Daoy (cell line): Measurements from ENCODE around the gene SLC36A1. TPM values are rescaled to one million over a fixed set of nuclear protein-coding genes. Genes with fewer than 3 reads are reported as not detected.

ENCODE experiments used
- DNase-seq: peaks from one replicate; pipeline ENCODE4 v3.0.0-alpha.2; 2015; ENCODE audit warnings: low read depth
- total RNA-seq: library from RNA; depleted of rRNA; stranded (reverse); fragments of >200 nt; shearing (Covaris generic); gene quantifications from 2 replicates; pipeline ENCODE4 v1.2.3, GENCODE V29; 2014; rRNA removed

Gene SLC36A1
- total RNA-seq, 1 experiment from 2014 or later: 3.5 TPM

DNA sequence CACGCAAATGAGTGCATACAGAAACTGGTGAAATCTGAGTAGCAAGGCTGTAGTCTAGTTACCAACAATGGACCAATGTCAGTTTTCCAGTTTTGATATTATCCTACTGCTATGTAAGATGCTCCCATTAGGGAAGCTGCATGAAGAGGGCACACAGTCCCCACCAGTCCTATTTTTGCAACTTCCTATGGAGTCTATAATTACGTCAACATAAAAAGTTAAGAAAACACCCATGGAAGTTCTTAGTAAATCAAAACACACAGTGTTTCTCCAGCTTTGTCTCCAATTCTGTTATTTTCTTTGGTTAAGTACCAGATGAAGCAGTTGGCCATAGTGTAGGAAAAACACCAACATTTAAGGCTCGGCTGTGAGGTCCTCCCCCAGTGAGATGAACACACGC lies 85.0 kb downstream of the SLC36A1 start:
- DNase-seq: no peak

DNA sequence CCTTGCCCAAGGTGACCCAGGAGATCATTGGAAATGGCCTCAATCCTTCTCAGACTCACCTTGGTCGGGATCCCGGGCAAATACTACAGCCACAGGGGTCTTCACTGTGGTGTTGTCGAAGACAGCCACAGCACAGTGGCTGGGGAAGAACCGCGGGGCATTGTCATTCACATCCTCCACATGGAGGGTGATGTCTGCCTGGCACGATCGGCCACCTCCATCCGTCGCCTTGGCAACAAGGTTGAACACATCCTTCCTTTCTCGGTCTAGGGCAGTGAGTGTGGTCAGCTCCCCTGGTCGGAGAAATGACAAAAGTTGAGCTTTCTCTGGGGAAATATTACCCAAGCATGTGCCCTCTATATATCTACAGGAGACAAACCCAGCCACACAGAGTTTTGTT lies 86.9 kb downstream of the SLC36A1 start:
- DNase-seq: no peak

DNA sequence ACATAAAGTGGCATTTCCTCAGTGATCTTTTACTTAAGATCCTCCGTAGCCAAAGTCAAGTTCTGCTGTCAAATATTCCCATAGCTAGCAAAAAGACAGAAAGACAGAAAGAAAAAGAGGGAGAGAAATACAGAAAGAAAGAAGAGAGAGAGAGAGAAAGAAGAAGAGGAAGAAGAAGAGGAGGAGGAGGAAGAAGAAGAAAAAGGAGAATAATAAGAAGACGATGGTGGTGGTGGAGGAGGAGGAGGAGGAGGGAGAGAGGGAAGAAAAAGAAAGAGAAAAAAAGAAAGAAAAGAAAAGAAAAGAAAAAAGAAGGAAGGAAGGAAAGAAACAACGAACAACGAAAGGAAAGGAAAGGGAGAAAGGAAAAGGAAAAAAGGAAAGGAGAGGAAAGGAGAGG lies 89.6 kb downstream of the SLC36A1 start:
- DNase-seq: no peak

DNA sequence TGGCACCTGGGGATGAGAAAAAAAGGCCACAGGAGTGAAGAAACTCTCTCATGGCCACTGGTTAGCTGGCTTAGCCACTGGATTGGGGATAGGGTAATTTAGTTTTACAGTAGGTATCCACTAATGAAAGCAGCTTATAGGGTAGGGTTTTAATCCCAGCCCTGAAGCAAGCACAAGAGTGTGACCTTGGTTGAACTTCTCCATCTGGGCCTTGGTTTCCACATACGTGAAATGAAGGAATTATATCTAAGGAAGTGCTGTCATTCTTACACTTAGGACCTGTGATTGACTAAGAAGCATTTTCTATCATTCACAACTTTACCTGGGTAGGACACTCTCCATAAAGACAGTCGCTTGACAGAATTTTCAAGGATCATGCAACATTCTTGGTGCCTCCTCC lies 94.2 kb downstream of the SLC36A1 start:
- no peak for DNase-seq

Other genes with a start within 250 kb of the SLC36A1 start
- gene CCDC69, start 223.5 kb upstream of the SLC36A1 start, total RNA-seq: 0.60 and 0.74 TPM in 2 replicates
- gene GM2A, start 194.4 kb upstream of the SLC36A1 start, total RNA-seq: 8.8 and 10.9 TPM in 2 replicates
- gene SLC36A3, start 143.8 kb upstream of the SLC36A1 start, total RNA-seq: not detected in 2 replicates
- not detected in 2 replicates for gene SLC36A2, start 100.0 kb upstream of the SLC36A1 start, total RNA-seq
- gene FAT2, start 143.7 kb downstream of the SLC36A1 start, total RNA-seq: 0.06 and 0.11 TPM in 2 replicates
- gene SPARC, start 239.3 kb downstream of the SLC36A1 start, total RNA-seq: 364 and 386 TPM in 2 replicates